Large intestine (tissue), 3 donors: ENCODE measurements around the gene HSPA1B. TPM values are rescaled to one million over a fixed set of nuclear protein-coding genes. Genes with fewer than 3 reads are reported as not detected.
A peak's percentile ranks its signal among the peaks of the same experiment; 100 is the strongest.
"Not testable (repeated sequence)": the region's sequence is repeated elsewhere in the genome, so short reads cannot be mapped to it uniquely, and the experiment has no call there.

Source experiments
- DNase-seq, 2 donors: peaks; one replicate each; pipeline versions ENCODE4 v3.0.0 to v3.0.0-alpha.2; 2013
- H3K27ac ChIP-seq: one replicate; pipeline ENCODE4 v1.5.1; 2013; ENCODE audit warnings: low read length
- H3K27me3 ChIP-seq: 2 replicates; pipeline ENCODE4 v1.6.1; 2013; ENCODE audit warnings: low read length; ENCODE audit not compliant: control insufficient read depth, insufficient read depth
- H3K36me3 ChIP-seq: 2 replicates; pipeline ENCODE4 v1.6.1; 2013; ENCODE audit warnings: low read length; ENCODE audit not compliant: control insufficient read depth, insufficient read depth
- H3K4me1 ChIP-seq: one replicate; pipeline ENCODE4 v1.6.1; 2013; ENCODE audit warnings: low read length; ENCODE audit not compliant: control insufficient read depth, insufficient read depth
- H3K4me3 ChIP-seq: one replicate; pipeline ENCODE4 v1.5.1; 2013; ENCODE audit warnings: low read length
- H3K9me3 ChIP-seq: one replicate; pipeline ENCODE4 v1.6.1; 2013; ENCODE audit warnings: mild to moderate bottlenecking, low read depth, low read length, moderate library complexity; ENCODE audit not compliant: control insufficient read depth
- WGBS: methylation state at CpG from one replicate; pipeline ENCODE4 v1.1.5; 2013; ENCODE audit warnings: low lambda C conversion rate; ENCODE audit not compliant: insufficient coverage; 5-methylcytosine and 5-hydroxymethylcytosine counted together
- polyA plus RNA-seq: library from polyadenylated mRNA; unstranded; fragments of 120-200 nt; gene quantifications from one replicate; pipeline ENCODE4 v1.2.1, GENCODE V29; 2013

The HSPA1B gene
- polyA plus RNA-seq, 1 donor: 241 TPM

- no CpG with 5 or more reads among the region's 13 CpGs for WGBS
- H3K4me3 ChIP-seq: no peak overlapping the region
- H3K36me3 ChIP-seq: peaks cover 55% of the 10 kb centered on the region
Measured at GRCh38 chr6:31860349-31860748, 32.8 kb downstream of the HSPA1B start.

GRCh38 chr6:31861150-31861549 is 33.6 kb downstream of the HSPA1B start:
- no CpG with 5 or more reads among the region's 7 CpGs for WGBS
- peaks cover 60% of the 10 kb centered on the region for H3K36me3 ChIP-seq
- H3K4me1 ChIP-seq: peaks cover 15% of the 10 kb centered on the region
- H3K27ac ChIP-seq: no peak overlapping the region
- DNase-seq: no peak
- H3K9me3 ChIP-seq: no peaks in the 10 kb centered on the region
- peak overlapping the region; percentile 79 for H3K4me3 ChIP-seq
- H3K27me3 ChIP-seq: no peaks in the 10 kb centered on the region

More at GRCh38 chr6:31860349-31860748, 32.8 kb downstream of the HSPA1B start:
- peaks cover 15% of the 10 kb centered on the region for H3K4me1 ChIP-seq
- DNase-seq: no peak
- H3K27me3 ChIP-seq: no peaks in the 10 kb centered on the region
- peaks cover 3% of the 10 kb centered on the region for H3K9me3 ChIP-seq
- H3K27ac ChIP-seq: no peak overlapping the region

- Histone ChIP-seq H3K4me3 (peak overlapping the region; percentile 79), H3K27me3 (no peaks in the 10 kb centered on the region), H3K4me1 (peaks cover 15% of the 10 kb centered on the region), H3K36me3 (peaks cover 59% of the 10 kb centered on the region), H3K27ac (peak overlapping the region; percentile 63), H3K9me3 (no peaks in the 10 kb centered on the region)
- peak in 1 of 2 donors; percentile 25 for DNase-seq
- WGBS: no CpG with 5 or more reads among the region's 17 CpGs
Measured at GRCh38 chr6:31861919-31862343, 34.4 kb downstream of the HSPA1B start.

GRCh38 chr6:31862344-31863235 is 35.1 kb downstream of the HSPA1B start, which contains the start of gene NEU1:
Gene NEU1, minus strand, starts transcription at chr6:31862821. Its CDS starts 45 bp downstream, at chr6:31862776.
- Histone ChIP-seq H3K27ac (peak within 1 kb of the TSS; percentile 63), H3K27me3 (no peaks in the 10 kb centered on the region), H3K4me1 (peaks cover 15% of the 10 kb centered on the region), H3K4me3 (peak within 1 kb of the TSS; percentile 79), H3K9me3 (no peaks in the 10 kb centered on the region), H3K36me3 (peaks cover 54% of the 10 kb centered on the region)
- WGBS: no CpG with 5 or more reads among the region's 64 CpGs
- DNase-seq: peak; percentile 100

- Histone ChIP-seq H3K36me3 (peaks cover 49% of the 10 kb centered on the region), H3K4me1 (peaks cover 15% of the 10 kb centered on the region)
Measured at GRCh38 chr6:31864123-31864562, 36.6 kb downstream of the HSPA1B start.

GRCh38 chr6:31864818-31865204 is 37.3 kb downstream of the HSPA1B start:
- Histone ChIP-seq H3K4me1 (peaks cover 10% of the 10 kb centered on the region), H3K27me3 (no peaks in the 10 kb centered on the region), H3K4me3 (no peak overlapping the region), H3K9me3 (no peaks in the 10 kb centered on the region), H3K27ac (no peak overlapping the region), H3K36me3 (peaks cover 47% of the 10 kb centered on the region)
- no CpG with 5 or more reads among the region's 8 CpGs for WGBS
- DNase-seq: no peak

More at GRCh38 chr6:31864123-31864562, 36.6 kb downstream of the HSPA1B start:
- Histone ChIP-seq H3K4me3 (peak overlapping the region; percentile 29), H3K27ac (peak overlapping the region; percentile 56)
- H3K9me3 ChIP-seq, H3K27me3 ChIP-seq, DNase-seq: not testable (repeated sequence)
- WGBS: no CpG with 5 or more reads among the region's 16 CpGs

GRCh38 chr6:31865205-31866118 is 37.9 kb downstream of the HSPA1B start:
- DNase-seq: no peak
- H3K4me3 ChIP-seq: no peak overlapping the region
- H3K27me3 ChIP-seq: no peaks in the 10 kb centered on the region
- H3K9me3 ChIP-seq: no peaks in the 10 kb centered on the region
- no peak overlapping the region for H3K27ac ChIP-seq
- H3K36me3 ChIP-seq: peaks cover 46% of the 10 kb centered on the region
- 66% methylated on average over 5 of the region's 21 CpGs for WGBS
- H3K4me1 ChIP-seq: peaks cover 10% of the 10 kb centered on the region

GRCh38 chr6:31868658-31868971 is 41.1 kb downstream of the HSPA1B start:
- H3K4me3 ChIP-seq, DNase-seq, H3K27me3 ChIP-seq, H3K4me1 ChIP-seq, H3K9me3 ChIP-seq, H3K27ac ChIP-seq: not testable (repeated sequence)
- peaks cover 55% of the 10 kb centered on the region for H3K36me3 ChIP-seq
- WGBS: no CpG with 5 or more reads among the region's 1 CpG

GRCh38 chr6:31869343-31869742 is 41.8 kb downstream of the HSPA1B start:
- no CpG with 5 or more reads among the region's 8 CpGs for WGBS
- H3K4me1 ChIP-seq: no peaks in the 10 kb centered on the region
- no peaks in the 10 kb centered on the region for H3K9me3 ChIP-seq
- H3K27ac ChIP-seq: no peak overlapping the region
- no peak for DNase-seq
- peaks cover 58% of the 10 kb centered on the region for H3K36me3 ChIP-seq
- H3K4me3 ChIP-seq: no peak overlapping the region
- H3K27me3 ChIP-seq: no peaks in the 10 kb centered on the region

GRCh38 chr6:31870385-31870921 is 42.9 kb downstream of the HSPA1B start:
- DNase-seq: no peak
- H3K36me3 ChIP-seq: peaks cover 51% of the 10 kb centered on the region

More at GRCh38 chr6:31870385-31870921, 42.9 kb downstream of the HSPA1B start:
- Histone ChIP-seq H3K9me3 (no peaks in the 10 kb centered on the region), H3K4me1 (no peaks in the 10 kb centered on the region), H3K27me3 (no peaks in the 10 kb centered on the region), H3K4me3 (no peak overlapping the region), H3K27ac (no peak overlapping the region)
- WGBS: no CpG with 5 or more reads among the region's 16 CpGs
